Erythroblast (primary cell): ENCODE results near the gene NTRK2.

Source experiments
- GATA1 ChIP-seq: IDR thresholded peaks from 2 replicates; pipeline ENCODE4 v1.6.1; 2011; ENCODE audit warnings: low read depth, mild to moderate bottlenecking, control low read depth, low read length, moderate library complexity
- POLR2A ChIP-seq: IDR thresholded peaks from 2 replicates; pipeline ENCODE4 v1.6.1; 2011; ENCODE audit warnings: mild to moderate bottlenecking, low read length

DNA sequence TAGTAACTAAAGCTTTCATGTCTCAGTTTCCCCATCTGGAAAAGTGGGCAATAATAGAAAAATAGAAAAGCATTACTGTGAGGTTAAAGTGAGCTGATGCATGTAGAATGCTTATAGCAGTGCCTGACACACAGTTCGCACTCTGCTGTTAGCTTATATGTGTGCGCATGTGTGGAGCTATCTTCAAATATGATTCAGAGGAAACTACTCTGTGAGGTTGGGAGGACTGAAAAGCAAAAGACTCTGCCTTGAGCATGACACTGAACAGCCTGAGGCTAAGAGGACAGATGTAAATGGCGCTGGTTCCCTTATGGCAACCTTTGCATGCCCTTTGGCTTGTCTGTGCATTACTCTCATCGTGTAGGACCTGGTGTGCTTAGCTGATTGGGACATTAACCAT, 19.4 kb downstream of the NTRK2 start:
- TF ChIP-seq POLR2A (no peak), GATA1 (no peak)
